ENCODE measurements around the gene E4F1. TPM values are rescaled to one million over a fixed set of nuclear protein-coding genes. Genes with fewer than 3 reads are reported as not detected.

The E4F1 gene
- polyA plus RNA-seq, 3 donors, result 4.9 to 50.9 (median 5.8) TPM

- no peaks in the 10 kb centered on the region for H3K9me3 ChIP-seq (replicated peaks in 1 of 2; ENCODE audit: control insufficient read depth in 1 of 2, insufficient read depth in 1 of 2, low read length in 2 of 2)
- H3K27me3 Mint-ChIP-seq (ENCODE audit: low read depth in 3 of 3), result peaks cover 12 to 19% (median 14%) of the 10 kb centered on the region in 3 donors
- H3K27ac ChIP-seq (ENCODE audit: low read depth in 1 of 2, low read length in 2 of 2), result no peak overlapping the region
- no peak overlapping the region for H2AFZ ChIP-seq (ENCODE audit: insufficient read depth, low read depth, low read length, poor library complexity, severe bottlenecking)
- peaks cover 5 to 13% of the 10 kb centered on the region in 2 donors for H3K27me3 ChIP-seq (ENCODE audit: control insufficient read depth in 2 of 2, insufficient read depth in 2 of 2, low read length in 2 of 2)
- no peak overlapping the region for H3K9ac ChIP-seq (ENCODE audit: insufficient read depth, low read length, poor library complexity, severe bottlenecking)
- peaks cover 42 to 72% of the 10 kb centered on the region in 2 donors for H3K36me3 Mint-ChIP-seq
- intact Hi-C loops (cut with micrococcal nuclease), result loop anchor here in 1 of 2 donors (10.0 kb wide), 1 partner anchor 238 kb away; the partner anchor contains the start of gene ZNF598
- H3K4me3 Mint-ChIP-seq, result no peak overlapping the region
- peaks cover 47 to 55% of the 10 kb centered on the region in 2 donors for H3K36me3 ChIP-seq (replicated peaks in 1 of 2; ENCODE audit: control insufficient read depth in 1 of 2, insufficient read depth in 2 of 2, low read length in 2 of 2)
- WGBS (ENCODE audit: insufficient coverage), result 82% methylated on average over 11 of the region's 11 CpGs
- H3K4me1 Mint-ChIP-seq, result peaks cover 3% of the 10 kb centered on the region
- H3K9me3 Mint-ChIP-seq, result peaks cover 0 to 3% (median 0%) of the 10 kb centered on the region in 7 donors
- peaks cover 12% of the 10 kb centered on the region for H4K20me1 ChIP-seq (ENCODE audit: insufficient read depth, low read length)
- H3K27ac Mint-ChIP-seq, result peak overlapping the region in 1 of 7 donors; percentile 54
- H3K4me1 ChIP-seq (ENCODE audit: control insufficient read depth in 1 of 2, insufficient read depth in 2 of 2, low read length in 2 of 2), result no peaks in the 10 kb centered on the region
- no peak overlapping the region for H3K4me3 ChIP-seq (replicated peaks in 1 of 3; ENCODE audit: low read depth in 2 of 3, low read length in 3 of 3)
- H3K4me2 ChIP-seq (replicated peaks; ENCODE audit: extremely low read depth, low read length, poor library complexity, severe bottlenecking), result no peak overlapping the region
- H3K79me2 ChIP-seq (ENCODE audit: insufficient read depth, low read length), result no peaks in the 10 kb centered on the region
- TF ChIP-seq, protein P1, sequence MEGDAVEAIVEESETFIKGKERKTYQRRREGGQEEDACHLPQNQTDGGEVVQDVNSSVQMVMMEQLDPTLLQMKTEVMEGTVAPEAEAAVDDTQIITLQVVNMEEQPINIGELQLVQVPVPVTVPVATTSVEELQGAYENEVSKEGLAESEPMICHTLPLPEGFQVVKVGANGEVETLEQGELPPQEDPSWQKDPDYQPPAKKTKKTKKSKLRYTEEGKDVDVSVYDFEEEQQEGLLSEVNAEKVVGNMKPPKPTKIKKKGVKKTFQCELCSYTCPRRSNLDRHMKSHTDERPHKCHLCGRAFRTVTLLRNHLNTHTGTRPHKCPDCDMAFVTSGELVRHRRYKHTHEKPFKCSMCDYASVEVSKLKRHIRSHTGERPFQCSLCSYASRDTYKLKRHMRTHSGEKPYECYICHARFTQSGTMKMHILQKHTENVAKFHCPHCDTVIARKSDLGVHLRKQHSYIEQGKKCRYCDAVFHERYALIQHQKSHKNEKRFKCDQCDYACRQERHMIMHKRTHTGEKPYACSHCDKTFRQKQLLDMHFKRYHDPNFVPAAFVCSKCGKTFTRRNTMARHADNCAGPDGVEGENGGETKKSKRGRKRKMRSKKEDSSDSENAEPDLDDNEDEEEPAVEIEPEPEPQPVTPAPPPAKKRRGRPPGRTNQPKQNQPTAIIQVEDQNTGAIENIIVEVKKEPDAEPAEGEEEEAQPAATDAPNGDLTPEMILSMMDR (IDR thresholded peaks at IDR 0.05), result no peak
- DNase-seq, result no peak
Measured at GRCh38 chr16:2242598-2242997, 19.2 kb downstream of the E4F1 start.

GRCh38 chr16:2243031-2243528 lies 19.7 kb downstream of the E4F1 start:
- Mint-ChIP-seq H3K9me3 (peaks cover 0 to 3% (median 0%) of the 10 kb centered on the region in 7 donors), H3K4me3 (no peak overlapping the region), H3K27ac (no peak overlapping the region), H3K4me1 (peaks cover 3% of the 10 kb centered on the region), H3K27me3 (ENCODE audit: low read depth in 3 of 3) (peaks cover 11 to 14% (median 11%) of the 10 kb centered on the region in 3 donors), H3K36me3 (peaks cover 42 to 74% of the 10 kb centered on the region in 2 donors)
- Histone ChIP-seq H3K36me3 (replicated peaks in 1 of 2; ENCODE audit: control insufficient read depth in 1 of 2, insufficient read depth in 2 of 2, low read length in 2 of 2) (peaks cover 47 to 55% of the 10 kb centered on the region in 2 donors), H3K9me3 (replicated peaks in 1 of 2; ENCODE audit: control insufficient read depth in 1 of 2, insufficient read depth in 1 of 2, low read length in 2 of 2) (no peaks in the 10 kb centered on the region), H3K4me1 (ENCODE audit: control insufficient read depth in 1 of 2, insufficient read depth in 2 of 2, low read length in 2 of 2) (no peaks in the 10 kb centered on the region), H3K79me2 (ENCODE audit: insufficient read depth, low read length) (no peaks in the 10 kb centered on the region), H3K4me2 (replicated peaks; ENCODE audit: extremely low read depth, low read length, poor library complexity, severe bottlenecking) (no peak overlapping the region), H2AFZ (ENCODE audit: insufficient read depth, low read depth, low read length, poor library complexity, severe bottlenecking) (no peak overlapping the region), H3K27me3 (ENCODE audit: control insufficient read depth in 2 of 2, insufficient read depth in 2 of 2, low read length in 2 of 2) (peaks cover 0 to 8% of the 10 kb centered on the region in 2 donors), H4K20me1 (ENCODE audit: insufficient read depth, low read length) (peaks cover 8% of the 10 kb centered on the region), H3K9ac (ENCODE audit: insufficient read depth, low read length, poor library complexity, severe bottlenecking) (no peak overlapping the region), H3K27ac (ENCODE audit: low read depth in 1 of 2, low read length in 2 of 2) (no peak overlapping the region), H3K4me3 (replicated peaks in 1 of 3; ENCODE audit: low read depth in 2 of 3, low read length in 3 of 3) (no peak overlapping the region)
- WGBS (ENCODE audit: insufficient coverage), result 98% methylated on average over 19 of the region's 19 CpGs
- TF ChIP-seq, protein P1 (IDR thresholded peaks at IDR 0.05), result no peak
- intact Hi-C loops (cut with micrococcal nuclease), result loop anchor here in 1 of 2 donors (10.0 kb wide), 1 partner anchor 238 kb away; the partner anchor contains the start of gene ZNF598
- DNase-seq, result no peak
